Measurements from ENCODE around the gene TAS2R1.

DNA sequence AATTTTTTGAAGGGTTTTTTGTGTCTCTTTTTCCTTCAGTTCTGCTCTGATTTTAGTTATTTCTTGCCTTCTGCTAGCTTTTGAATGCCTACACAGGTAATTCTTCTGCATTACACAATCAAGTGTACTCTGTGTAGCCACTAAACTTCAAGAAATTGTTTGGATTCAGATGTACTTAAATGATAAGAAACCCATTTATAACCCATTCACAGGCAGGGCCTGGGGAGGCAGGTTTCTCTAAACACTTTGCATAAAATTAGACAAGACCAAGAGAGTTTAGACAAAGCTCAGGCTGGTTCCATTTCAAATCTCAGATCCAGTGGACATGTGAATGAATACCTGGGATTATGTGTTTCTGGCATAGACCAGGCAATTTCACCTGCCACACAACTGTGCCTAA is 43.0 kb downstream of the TAS2R1 start:
- TF ChIP-seq, protein P1, sequence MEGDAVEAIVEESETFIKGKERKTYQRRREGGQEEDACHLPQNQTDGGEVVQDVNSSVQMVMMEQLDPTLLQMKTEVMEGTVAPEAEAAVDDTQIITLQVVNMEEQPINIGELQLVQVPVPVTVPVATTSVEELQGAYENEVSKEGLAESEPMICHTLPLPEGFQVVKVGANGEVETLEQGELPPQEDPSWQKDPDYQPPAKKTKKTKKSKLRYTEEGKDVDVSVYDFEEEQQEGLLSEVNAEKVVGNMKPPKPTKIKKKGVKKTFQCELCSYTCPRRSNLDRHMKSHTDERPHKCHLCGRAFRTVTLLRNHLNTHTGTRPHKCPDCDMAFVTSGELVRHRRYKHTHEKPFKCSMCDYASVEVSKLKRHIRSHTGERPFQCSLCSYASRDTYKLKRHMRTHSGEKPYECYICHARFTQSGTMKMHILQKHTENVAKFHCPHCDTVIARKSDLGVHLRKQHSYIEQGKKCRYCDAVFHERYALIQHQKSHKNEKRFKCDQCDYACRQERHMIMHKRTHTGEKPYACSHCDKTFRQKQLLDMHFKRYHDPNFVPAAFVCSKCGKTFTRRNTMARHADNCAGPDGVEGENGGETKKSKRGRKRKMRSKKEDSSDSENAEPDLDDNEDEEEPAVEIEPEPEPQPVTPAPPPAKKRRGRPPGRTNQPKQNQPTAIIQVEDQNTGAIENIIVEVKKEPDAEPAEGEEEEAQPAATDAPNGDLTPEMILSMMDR (conservative IDR thresholded peaks at IDR 0.05): no peak
- TF ChIP-seq ZFX (IDR thresholded peaks at IDR 0.05): no peak

Measured in C4-2B (cell line).